ENCODE data around the gene TXLNG. TPM values are rescaled to one million over a fixed set of nuclear protein-coding genes. Genes with fewer than 3 reads are reported as not detected.
"Not testable (repeated sequence)": the region's sequence is repeated elsewhere in the genome, so short reads cannot be mapped to it uniquely, and the experiment has no call there.

TXLNG gene
- total RNA-seq, 1 donor from 2014 or later, result 5.1 TPM

- Histone ChIP-seq H3K4me1 (no peaks in the 10 kb centered on the region), H3K27ac (replicated peaks) (no peak overlapping the region), H3K36me3 (no peaks in the 10 kb centered on the region), H3K27me3 (ENCODE audit: low read depth) (no peaks in the 10 kb centered on the region), H3K4me3 (no peak overlapping the region), H3K9me3 (replicated peaks) (no peaks in the 10 kb centered on the region)
- TF ChIP-seq, protein P1, sequence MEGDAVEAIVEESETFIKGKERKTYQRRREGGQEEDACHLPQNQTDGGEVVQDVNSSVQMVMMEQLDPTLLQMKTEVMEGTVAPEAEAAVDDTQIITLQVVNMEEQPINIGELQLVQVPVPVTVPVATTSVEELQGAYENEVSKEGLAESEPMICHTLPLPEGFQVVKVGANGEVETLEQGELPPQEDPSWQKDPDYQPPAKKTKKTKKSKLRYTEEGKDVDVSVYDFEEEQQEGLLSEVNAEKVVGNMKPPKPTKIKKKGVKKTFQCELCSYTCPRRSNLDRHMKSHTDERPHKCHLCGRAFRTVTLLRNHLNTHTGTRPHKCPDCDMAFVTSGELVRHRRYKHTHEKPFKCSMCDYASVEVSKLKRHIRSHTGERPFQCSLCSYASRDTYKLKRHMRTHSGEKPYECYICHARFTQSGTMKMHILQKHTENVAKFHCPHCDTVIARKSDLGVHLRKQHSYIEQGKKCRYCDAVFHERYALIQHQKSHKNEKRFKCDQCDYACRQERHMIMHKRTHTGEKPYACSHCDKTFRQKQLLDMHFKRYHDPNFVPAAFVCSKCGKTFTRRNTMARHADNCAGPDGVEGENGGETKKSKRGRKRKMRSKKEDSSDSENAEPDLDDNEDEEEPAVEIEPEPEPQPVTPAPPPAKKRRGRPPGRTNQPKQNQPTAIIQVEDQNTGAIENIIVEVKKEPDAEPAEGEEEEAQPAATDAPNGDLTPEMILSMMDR (IDR thresholded peaks at IDR 0.05; ENCODE audit: borderline replicate concordance), result no peak
- intact Hi-C loops (cut with micrococcal nuclease), result no loop called here
- no peak for DNase-seq
These were observed 11.5 kb upstream of the TXLNG start for GRCh38 chrX:16774746-16775145.

GRCh38 chrX:16778545-16778944 lies 7.7 kb upstream of the TXLNG start:
- Histone ChIP-seq H3K4me3 (no peak overlapping the region), H3K27ac (replicated peaks) (no peak overlapping the region), H3K9me3 (replicated peaks) (no peaks in the 10 kb centered on the region), H3K27me3 (ENCODE audit: low read depth) (no peaks in the 10 kb centered on the region), H3K4me1 (no peaks in the 10 kb centered on the region), H3K36me3 (no peaks in the 10 kb centered on the region)
- intact Hi-C loops (cut with micrococcal nuclease), result no loop called here
- no peak for DNase-seq
- TF ChIP-seq, protein P1 (IDR thresholded peaks at IDR 0.05; ENCODE audit: borderline replicate concordance), result no peak

DNA sequence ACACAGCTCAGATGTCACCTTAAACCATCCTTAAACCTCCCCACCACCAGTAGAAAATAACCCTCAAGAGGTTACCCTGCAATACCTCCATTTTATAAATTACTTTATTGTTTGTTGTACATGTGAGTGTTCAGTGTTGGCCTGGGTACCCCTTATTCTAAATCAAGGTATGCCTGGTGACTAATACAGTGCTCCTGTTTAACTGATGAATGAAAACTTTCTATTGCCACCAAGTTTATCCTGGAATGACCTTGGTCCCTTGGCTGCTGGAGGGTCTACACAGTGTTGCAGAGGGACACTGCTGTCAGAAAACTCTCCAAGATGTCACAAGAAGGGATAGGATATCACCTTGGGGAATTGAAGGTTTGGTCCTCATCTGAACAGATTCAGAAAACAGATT lies 7.3 kb upstream of the TXLNG start:
- Histone ChIP-seq H3K9me3 (replicated peaks) (no peaks in the 10 kb centered on the region), H3K27me3 (ENCODE audit: low read depth) (no peaks in the 10 kb centered on the region), H3K36me3 (no peaks in the 10 kb centered on the region), H3K27ac (replicated peaks) (no peak overlapping the region), H3K4me3 (no peak overlapping the region), H3K4me1 (no peaks in the 10 kb centered on the region)
- TF ChIP-seq, protein P1 (IDR thresholded peaks at IDR 0.05; ENCODE audit: borderline replicate concordance), result no peak
- intact Hi-C loops (cut with micrococcal nuclease), result no loop called here
- DNase-seq, result no peak

- H3K27ac ChIP-seq (replicated peaks); H3K4me1 ChIP-seq; H3K27me3 ChIP-seq (ENCODE audit: low read depth); DNase-seq; H3K36me3 ChIP-seq; intact Hi-C loops (cut with micrococcal nuclease); H3K9me3 ChIP-seq (replicated peaks); H3K4me3 ChIP-seq: not testable (repeated sequence)
These were observed 6.5 kb upstream of the TXLNG start for GRCh38 chrX:16779815-16780214.

- Histone ChIP-seq H3K4me1 (peaks cover 9% of the 10 kb centered on the region), H3K27me3 (ENCODE audit: low read depth) (no peaks in the 10 kb centered on the region), H3K4me3 (no peak overlapping the region), H3K36me3 (no peaks in the 10 kb centered on the region), H3K9me3 (replicated peaks) (no peaks in the 10 kb centered on the region), H3K27ac (replicated peaks) (no peak overlapping the region)
- intact Hi-C loops (cut with micrococcal nuclease), result no loop called here
- DNase-seq, result no peak
- TF ChIP-seq, protein P1 (IDR thresholded peaks at IDR 0.05; ENCODE audit: borderline replicate concordance), result no peak
These were observed 2.8 kb upstream of the TXLNG start for GRCh38 chrX:16783452-16783851.

GRCh38 chrX:16784440-16784839 lies 1.8 kb upstream of the TXLNG start:
- H3K4me3 ChIP-seq; H3K9me3 ChIP-seq (replicated peaks); intact Hi-C loops (cut with micrococcal nuclease); DNase-seq; H3K4me1 ChIP-seq; H3K27me3 ChIP-seq (ENCODE audit: low read depth); H3K36me3 ChIP-seq; H3K27ac ChIP-seq (replicated peaks): not testable (repeated sequence)

Data from left ventricle myocardium inferior (tissue), 1 donor.